Skeletal muscle tissue (tissue), 4 donors: ENCODE measurements around the gene USP2. TPM values are rescaled to one million over a fixed set of nuclear protein-coding genes. Genes with fewer than 3 reads are reported as not detected.
A peak's percentile ranks its signal among the peaks of the same experiment; 100 is the strongest.

Experiments
- H3K27ac ChIP-seq: one replicate; pipeline ENCODE4 v1.7.0; 2013; ENCODE audit warnings: mild to moderate bottlenecking, low read depth, low read length, inconsistent platforms
- H3K27me3 ChIP-seq, 3 donors: one replicate each; pipeline ENCODE4 v1.7.0; 2013; ENCODE audit warnings: low read length in 3 of 3; ENCODE audit not compliant: control insufficient read depth in 3 of 3, insufficient read depth in 3 of 3
- H3K36me3 ChIP-seq, 3 donors: one replicate each; pipeline ENCODE4 v1.7.0; 2013; ENCODE audit warnings: low read length in 3 of 3; ENCODE audit not compliant: control insufficient read depth in 3 of 3, insufficient read depth in 3 of 3
- H3K4me1 ChIP-seq, 3 donors: one replicate each; pipeline ENCODE4 v1.7.0; 2013; ENCODE audit warnings: low read length in 3 of 3, mild to moderate bottlenecking in 3 of 3; ENCODE audit not compliant: control insufficient read depth in 3 of 3, insufficient read depth in 3 of 3
- H3K4me3 ChIP-seq, 3 donors: one replicate each; pipeline ENCODE4 v1.7.0; 2013; ENCODE audit warnings: low read length in 3 of 3
- H3K9ac ChIP-seq, 3 donors: one replicate each; pipeline ENCODE4 v1.7.0; 2013; ENCODE audit warnings: low read length in 3 of 3, mild to moderate bottlenecking in 3 of 3, moderate library complexity in 2 of 3, low read depth in 1 of 3
- H3K9me3 ChIP-seq, 3 donors: one replicate each; pipeline ENCODE4 v1.7.0; 2013; ENCODE audit warnings: low read length in 3 of 3; ENCODE audit not compliant: control insufficient read depth in 3 of 3
- total RNA-seq: library from RNA; depleted of rRNA; stranded (reverse); fragments of >200 nt; gene quantifications from one replicate; pipeline ENCODE4 v1.2.3, GENCODE V29; 2014
- donor health status: Osteomylitis.

The USP2 gene
- total RNA-seq, 1 donor from 2014 or later = 8.9 TPM

GRCh38 chr11:119346605-119347004 is 34.9 kb downstream of the USP2 start, which contains the start of gene MFRP:
Gene MFRP (minus strand): TSS chr11:119346705. CDS start chr11:119346513, 192 bp downstream.
- no peaks in the 10 kb centered on the region for H3K36me3 ChIP-seq
- no peaks in the 10 kb centered on the region for H3K9me3 ChIP-seq
- H3K4me3 ChIP-seq = no peak within 1 kb of the TSS
- peaks cover 0 to 12% (median 9%) of the 10 kb centered on the region in 3 donors for H3K27me3 ChIP-seq
- H3K27ac ChIP-seq = peak within 1 kb of the TSS; percentile 30
- H3K4me1 ChIP-seq = peaks cover 11 to 25% (median 13%) of the 10 kb centered on the region in 3 donors
- no peak within 1 kb of the TSS for H3K9ac ChIP-seq

DNA sequence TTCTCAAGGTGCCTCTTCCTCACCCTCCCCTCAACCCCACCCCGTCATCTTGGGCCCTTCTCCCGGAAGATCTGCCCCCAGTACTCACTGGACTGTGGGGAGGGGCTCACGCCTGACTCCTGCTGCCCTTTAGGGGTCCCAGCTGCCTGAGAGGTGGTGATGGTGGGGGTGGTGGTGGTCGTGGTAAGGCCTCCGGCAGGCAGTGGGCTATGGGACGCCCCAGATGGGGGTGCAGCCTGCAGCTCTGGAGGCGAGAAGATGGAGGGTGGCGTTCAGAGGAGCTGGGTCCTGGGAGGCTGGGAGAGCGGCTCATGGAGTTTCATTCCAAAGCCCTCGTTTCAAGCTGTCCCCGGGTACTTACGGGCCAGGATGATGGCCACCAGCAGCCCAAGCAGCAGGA is 35.8 kb downstream of the USP2 start:
- Histone ChIP-seq H3K27ac (no peak overlapping the region), H3K9ac (no peak overlapping the region), H3K4me3 (no peak overlapping the region), H3K36me3 (no peaks in the 10 kb centered on the region), H3K9me3 (no peaks in the 10 kb centered on the region), H3K27me3 (peaks cover 5 to 20% (median 17%) of the 10 kb centered on the region in 3 donors), H3K4me1 (peaks cover 19 to 35% (median 22%) of the 10 kb centered on the region in 3 donors)

GRCh38 chr11:119344291-119345010 is 37.0 kb downstream of the USP2 start:
- no peak overlapping the region for H3K4me3 ChIP-seq
- H3K27ac ChIP-seq = no peak overlapping the region
- no peaks in the 10 kb centered on the region for H3K36me3 ChIP-seq
- H3K4me1 ChIP-seq = peaks cover 23 to 38% (median 33%) of the 10 kb centered on the region in 3 donors
- peaks cover 5 to 20% (median 18%) of the 10 kb centered on the region in 3 donors for H3K27me3 ChIP-seq
- H3K9me3 ChIP-seq = no peaks in the 10 kb centered on the region
- H3K9ac ChIP-seq = no peak overlapping the region

DNA sequence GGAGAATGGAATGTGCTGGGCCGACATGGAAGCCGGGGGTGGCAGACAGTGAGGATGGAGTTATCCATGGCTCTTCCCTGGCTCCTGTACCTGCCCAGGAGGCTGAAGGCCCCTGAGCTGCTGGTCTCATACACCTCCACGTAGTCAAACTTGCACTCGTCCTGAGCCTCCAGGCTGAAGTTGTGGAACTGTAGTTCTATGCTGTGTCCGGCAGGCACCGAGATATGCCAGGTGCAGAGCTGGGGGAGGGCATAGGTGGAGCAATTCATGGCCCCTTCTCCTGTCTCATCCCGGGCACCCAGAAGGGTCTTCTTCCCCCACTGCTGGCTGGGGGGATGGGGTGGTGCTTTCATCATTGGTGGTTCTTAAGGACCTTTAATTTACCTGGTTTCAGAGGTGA is 37.8 kb downstream of the USP2 start:
- Histone ChIP-seq H3K36me3 (no peaks in the 10 kb centered on the region), H3K27ac (no peak overlapping the region), H3K27me3 (peaks cover 5 to 20% (median 18%) of the 10 kb centered on the region in 3 donors), H3K4me3 (no peak overlapping the region), H3K9ac (peak overlapping the region in 1 of 3 donors; percentile 8), H3K4me1 (peaks cover 30 to 46% (median 40%) of the 10 kb centered on the region in 3 donors), H3K9me3 (no peaks in the 10 kb centered on the region)

- Histone ChIP-seq H3K36me3 (no peaks in the 10 kb centered on the region), H3K4me1 (peaks cover 37 to 49% (median 43%) of the 10 kb centered on the region in 3 donors), H3K9me3 (no peaks in the 10 kb centered on the region), H3K27me3 (peaks cover 5 to 20% (median 18%) of the 10 kb centered on the region in 3 donors), H3K9ac (no peak overlapping the region), H3K4me3 (no peak overlapping the region), H3K27ac (no peak overlapping the region)
These were observed 38.9 kb downstream of the USP2 start for GRCh38 chr11:119342362-119343130.

GRCh38 chr11:119342023-119342300 is 39.5 kb downstream of the USP2 start:
- Histone ChIP-seq H3K4me3 (no peak overlapping the region), H3K9me3 (no peaks in the 10 kb centered on the region), H3K27ac (no peak overlapping the region), H3K27me3 (peaks cover 5 to 20% (median 18%) of the 10 kb centered on the region in 3 donors), H3K36me3 (peaks cover 0 to 4% (median 2%) of the 10 kb centered on the region in 3 donors), H3K9ac (no peak overlapping the region), H3K4me1 (peaks cover 42 to 50% (median 45%) of the 10 kb centered on the region in 3 donors)

DNA sequence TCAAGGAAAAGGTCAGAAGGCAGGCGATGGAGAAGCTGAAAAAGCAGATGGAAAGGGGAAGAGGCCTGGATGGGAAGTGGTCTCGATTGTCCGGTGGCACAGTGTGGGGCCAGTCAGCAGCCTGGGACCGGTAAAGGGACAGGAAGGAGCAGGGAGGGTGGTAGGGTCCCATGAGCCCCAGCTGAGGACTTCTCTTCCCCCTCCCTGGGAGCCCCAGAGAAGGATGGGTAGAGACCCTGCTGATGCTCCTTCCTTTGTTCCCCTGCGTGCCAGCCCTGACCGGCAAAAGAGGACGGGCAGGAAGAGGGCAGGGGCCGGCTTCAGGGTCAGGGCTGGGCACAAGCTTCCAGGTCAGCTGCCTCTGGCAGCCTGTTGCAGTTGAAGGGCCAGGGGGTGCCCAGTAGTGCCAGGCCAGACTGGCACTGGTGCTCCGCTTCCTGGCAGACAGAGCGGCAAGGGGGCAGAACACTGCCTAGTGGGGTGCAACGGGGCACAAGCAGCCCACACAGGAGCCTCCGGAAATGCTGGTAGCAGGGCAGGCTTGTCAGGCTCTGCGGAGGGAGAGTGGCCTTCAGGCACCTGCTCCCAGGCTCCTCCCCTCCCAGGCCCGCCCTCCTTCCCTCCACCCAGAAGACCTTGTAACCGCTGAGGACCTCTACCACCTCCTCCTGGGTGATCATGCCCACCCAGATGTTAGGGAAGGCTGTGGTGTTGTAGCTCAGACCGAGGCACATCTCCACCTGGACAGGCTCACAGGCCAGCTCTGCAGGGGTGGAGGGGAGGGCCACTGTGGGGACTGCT is 40.1 kb downstream of the USP2 start:
- Histone ChIP-seq H3K4me1 (peaks cover 41 to 49% (median 49%) of the 10 kb centered on the region in 3 donors), H3K27ac (peak overlapping the region; percentile 88), H3K36me3 (peaks cover 2 to 8% (median 5%) of the 10 kb centered on the region in 3 donors), H3K4me3 (peak overlapping the region; percentile 52 to 68 (median 56)), H3K27me3 (peaks cover 5 to 20% (median 18%) of the 10 kb centered on the region in 3 donors), H3K9me3 (no peaks in the 10 kb centered on the region), H3K9ac (peak overlapping the region; percentile 38 to 73 (median 43))

GRCh38 chr11:119340335-119341221 is 40.9 kb downstream of the USP2 start, which contains the start of gene C1QTNF5:
Gene C1QTNF5 (minus strand): TSS chr11:119340883. CDS start chr11:119340397, 486 bp downstream.
- H3K9ac ChIP-seq = peak within 1 kb of the TSS; percentile 74 to 79 (median 76)
- H3K9me3 ChIP-seq = no peaks in the 10 kb centered on the region
- peaks cover 49 to 56% (median 54%) of the 10 kb centered on the region in 3 donors for H3K4me1 ChIP-seq
- H3K4me3 ChIP-seq = peak within 1 kb of the TSS; percentile 59 to 68 (median 63)
- H3K27me3 ChIP-seq = peaks cover 5 to 20% (median 18%) of the 10 kb centered on the region in 3 donors
- peak within 1 kb of the TSS; percentile 88 for H3K27ac ChIP-seq
- peaks cover 6 to 14% (median 9%) of the 10 kb centered on the region in 3 donors for H3K36me3 ChIP-seq
